A673 (cell line): Measurements from ENCODE around the gene ASPG.

Experiments used
- EZH2 ChIP-seq: fragments of 200-600 bp; sonication (generic); IDR thresholded peaks from 2 replicates; pipeline ENCODE4 v1.6.1; 2017; ENCODE audit warnings: borderline replicate concordance, low read depth, mild to moderate bottlenecking, mixed read lengths, antibody characterized with exemption, low read length; ENCODE audit not compliant: poor library complexity, severe bottlenecking
- TF ChIP-seq, protein P1 (sequence below): fragments of 300-800, 200-600 bp; sonication (generic); conservative IDR thresholded peaks from 2 replicates; pipeline ENCODE4 v1.5.1; 2017; ENCODE audit warnings: low read depth, mild to moderate bottlenecking, antibody characterized with exemption, low read length, moderate library complexity, mixed read lengths

DNA sequence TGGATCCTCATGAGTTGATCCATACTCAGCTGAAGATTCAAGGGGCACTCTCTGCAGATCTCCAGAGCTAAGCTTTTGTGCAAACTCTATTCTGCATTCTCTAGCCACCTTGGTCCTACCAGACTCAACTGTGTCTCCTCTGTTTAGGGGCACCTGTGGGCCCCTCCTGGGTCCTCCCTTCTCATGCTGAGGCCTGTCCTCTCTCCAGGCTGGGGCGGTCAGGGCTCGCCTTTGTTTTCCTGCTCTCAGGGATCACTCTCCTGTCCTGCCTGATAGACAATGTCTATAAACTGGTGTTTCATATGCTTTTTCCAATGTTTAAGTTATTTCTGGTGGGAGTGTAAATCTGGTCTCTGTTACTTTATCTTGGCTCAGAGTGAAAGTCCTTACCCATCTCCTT lies 41.3 kb downstream of the ASPG start:
- TF ChIP-seq, protein P1, sequence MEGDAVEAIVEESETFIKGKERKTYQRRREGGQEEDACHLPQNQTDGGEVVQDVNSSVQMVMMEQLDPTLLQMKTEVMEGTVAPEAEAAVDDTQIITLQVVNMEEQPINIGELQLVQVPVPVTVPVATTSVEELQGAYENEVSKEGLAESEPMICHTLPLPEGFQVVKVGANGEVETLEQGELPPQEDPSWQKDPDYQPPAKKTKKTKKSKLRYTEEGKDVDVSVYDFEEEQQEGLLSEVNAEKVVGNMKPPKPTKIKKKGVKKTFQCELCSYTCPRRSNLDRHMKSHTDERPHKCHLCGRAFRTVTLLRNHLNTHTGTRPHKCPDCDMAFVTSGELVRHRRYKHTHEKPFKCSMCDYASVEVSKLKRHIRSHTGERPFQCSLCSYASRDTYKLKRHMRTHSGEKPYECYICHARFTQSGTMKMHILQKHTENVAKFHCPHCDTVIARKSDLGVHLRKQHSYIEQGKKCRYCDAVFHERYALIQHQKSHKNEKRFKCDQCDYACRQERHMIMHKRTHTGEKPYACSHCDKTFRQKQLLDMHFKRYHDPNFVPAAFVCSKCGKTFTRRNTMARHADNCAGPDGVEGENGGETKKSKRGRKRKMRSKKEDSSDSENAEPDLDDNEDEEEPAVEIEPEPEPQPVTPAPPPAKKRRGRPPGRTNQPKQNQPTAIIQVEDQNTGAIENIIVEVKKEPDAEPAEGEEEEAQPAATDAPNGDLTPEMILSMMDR = no peak
- no peak for TF ChIP-seq EZH2
